Measurements from ENCODE around the gene FBXO42. TPM values are rescaled to one million over a fixed set of nuclear protein-coding genes. Genes with fewer than 3 reads are reported as not detected.
A peak's percentile ranks its signal among the peaks of the same experiment; 100 is the strongest.

The FBXO42 gene
- total and polyA plus RNA-seq, 9 of the 15 experiments (the other 6 are each of a cell fraction or from before 2014, with no cell fraction given): 7.2 to 24.8 (median 17.4) TPM

DNA sequence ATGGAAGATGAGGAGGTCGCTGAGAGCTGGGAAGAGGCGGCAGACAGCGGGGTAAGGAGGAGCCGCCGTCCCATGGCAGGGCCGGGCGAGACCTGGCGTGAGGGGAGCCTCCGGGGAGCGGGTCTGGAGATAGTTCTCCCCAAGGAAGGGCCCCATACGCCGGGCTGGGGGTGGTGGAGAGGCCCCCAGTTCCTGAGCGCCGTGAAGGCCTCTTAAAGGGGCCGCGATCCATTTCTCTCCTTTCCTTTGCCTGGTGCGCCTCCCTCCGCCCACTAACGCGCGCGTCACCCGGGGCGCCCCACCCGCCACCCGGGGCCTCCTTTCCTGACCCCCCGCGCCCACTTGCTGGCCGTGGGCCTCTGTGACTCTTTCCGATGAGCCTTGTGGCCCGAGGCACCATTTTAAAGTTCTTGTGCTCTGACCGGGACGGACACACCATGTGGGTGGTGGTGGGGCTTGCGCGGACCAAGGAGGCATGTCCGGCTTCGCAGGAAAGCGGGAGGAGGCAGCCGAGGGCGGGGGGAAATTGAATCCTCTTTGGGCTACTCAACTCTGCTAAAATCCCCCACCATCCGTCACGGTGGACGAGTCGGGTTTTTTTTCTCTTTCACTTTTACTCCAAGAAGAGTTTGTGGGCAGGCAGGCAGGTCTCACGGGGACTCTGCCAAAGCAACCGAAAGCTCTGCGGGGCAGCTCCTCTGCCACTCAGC is 15.1 kb upstream of the FBXO42 start (continued):
- TF ChIP-seq RHOXF2B (CRISPR knock-in tag; conservative IDR thresholded peaks at IDR 0.05): no peak; the same call in 1 of the 2 replicates
- TF ChIP-seq HDGF (IDR thresholded peaks at IDR 0.05): no peak
- no peak for TF ChIP-seq KLF10 (CRISPR knock-in tag; IDR thresholded peaks at IDR 0.05)
- TF ChIP-seq FUS (optimal IDR thresholded peaks at IDR 0.05; ENCODE audit: low read depth, low read length): no peak
- no peak for TF ChIP-seq RNF2 (IDR thresholded peaks at IDR 0.05)
- TF ChIP-seq ZNF644 (tag; IDR thresholded peaks at IDR 0.05; ENCODE audit: low read depth): no peak
- no peak for TF ChIP-seq THRAP3 (IDR thresholded peaks at IDR 0.05; ENCODE audit: borderline replicate concordance)
- TF ChIP-seq TGIF2 (CRISPR knock-in tag; IDR thresholded peaks at IDR 0.05): peak; percentile 84; the same call in 1 of the 2 replicates
- no peak for TF ChIP-seq HMBOX1 (IDR thresholded peaks at IDR 0.05)
- TF ChIP-seq, protein P1, sequence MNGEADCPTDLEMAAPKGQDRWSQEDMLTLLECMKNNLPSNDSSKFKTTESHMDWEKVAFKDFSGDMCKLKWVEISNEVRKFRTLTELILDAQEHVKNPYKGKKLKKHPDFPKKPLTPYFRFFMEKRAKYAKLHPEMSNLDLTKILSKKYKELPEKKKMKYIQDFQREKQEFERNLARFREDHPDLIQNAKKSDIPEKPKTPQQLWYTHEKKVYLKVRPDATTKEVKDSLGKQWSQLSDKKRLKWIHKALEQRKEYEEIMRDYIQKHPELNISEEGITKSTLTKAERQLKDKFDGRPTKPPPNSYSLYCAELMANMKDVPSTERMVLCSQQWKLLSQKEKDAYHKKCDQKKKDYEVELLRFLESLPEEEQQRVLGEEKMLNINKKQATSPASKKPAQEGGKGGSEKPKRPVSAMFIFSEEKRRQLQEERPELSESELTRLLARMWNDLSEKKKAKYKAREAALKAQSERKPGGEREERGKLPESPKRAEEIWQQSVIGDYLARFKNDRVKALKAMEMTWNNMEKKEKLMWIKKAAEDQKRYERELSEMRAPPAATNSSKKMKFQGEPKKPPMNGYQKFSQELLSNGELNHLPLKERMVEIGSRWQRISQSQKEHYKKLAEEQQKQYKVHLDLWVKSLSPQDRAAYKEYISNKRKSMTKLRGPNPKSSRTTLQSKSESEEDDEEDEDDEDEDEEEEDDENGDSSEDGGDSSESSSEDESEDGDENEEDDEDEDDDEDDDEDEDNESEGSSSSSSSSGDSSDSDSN (IDR thresholded peaks at IDR 0.05; ENCODE audit: borderline replicate concordance in 1 of 2, low read depth in 2 of 2, low read length in 2 of 2): 0 out of 4 replicates have a peak, but pooled peaks of 1 of the 2 experiments have one; percentile 59
- 0 out of 2 replicates have a peak, but pooled peaks have one; percentile 36 for TF ChIP-seq KLF13 (tag; IDR thresholded peaks at IDR 0.05; ENCODE audit: borderline replicate concordance, low read depth)
- no peak for TF ChIP-seq ZKSCAN3 (CRISPR knock-in tag; IDR thresholded peaks at IDR 0.05)
- TF ChIP-seq, protein P2, sequence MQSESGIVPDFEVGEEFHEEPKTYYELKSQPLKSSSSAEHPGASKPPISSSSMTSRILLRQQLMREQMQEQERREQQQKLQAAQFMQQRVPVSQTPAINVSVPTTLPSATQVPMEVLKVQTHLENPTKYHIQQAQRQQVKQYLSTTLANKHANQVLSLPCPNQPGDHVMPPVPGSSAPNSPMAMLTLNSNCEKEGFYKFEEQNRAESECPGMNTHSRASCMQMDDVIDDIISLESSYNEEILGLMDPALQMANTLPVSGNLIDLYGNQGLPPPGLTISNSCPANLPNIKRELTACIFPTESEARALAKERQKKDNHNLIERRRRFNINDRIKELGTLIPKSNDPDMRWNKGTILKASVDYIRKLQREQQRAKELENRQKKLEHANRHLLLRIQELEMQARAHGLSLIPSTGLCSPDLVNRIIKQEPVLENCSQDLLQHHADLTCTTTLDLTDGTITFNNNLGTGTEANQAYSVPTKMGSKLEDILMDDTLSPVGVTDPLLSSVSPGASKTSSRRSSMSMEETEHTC (IDR thresholded peaks at IDR 0.05): no peak
- peak; percentile 84 for TF ChIP-seq NKRF (IDR thresholded peaks at IDR 0.05; ENCODE audit: borderline replicate concordance)
- no peak for TF ChIP-seq ZNF174 (CRISPR knock-in tag; IDR thresholded peaks at IDR 0.05)
- TF ChIP-seq, protein P3, sequence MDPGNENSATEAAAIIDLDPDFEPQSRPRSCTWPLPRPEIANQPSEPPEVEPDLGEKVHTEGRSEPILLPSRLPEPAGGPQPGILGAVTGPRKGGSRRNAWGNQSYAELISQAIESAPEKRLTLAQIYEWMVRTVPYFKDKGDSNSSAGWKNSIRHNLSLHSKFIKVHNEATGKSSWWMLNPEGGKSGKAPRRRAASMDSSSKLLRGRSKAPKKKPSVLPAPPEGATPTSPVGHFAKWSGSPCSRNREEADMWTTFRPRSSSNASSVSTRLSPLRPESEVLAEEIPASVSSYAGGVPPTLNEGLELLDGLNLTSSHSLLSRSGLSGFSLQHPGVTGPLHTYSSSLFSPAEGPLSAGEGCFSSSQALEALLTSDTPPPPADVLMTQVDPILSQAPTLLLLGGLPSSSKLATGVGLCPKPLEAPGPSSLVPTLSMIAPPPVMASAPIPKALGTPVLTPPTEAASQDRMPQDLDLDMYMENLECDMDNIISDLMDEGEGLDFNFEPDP (CRISPR knock-in tag; IDR thresholded peaks at IDR 0.05): no peak
- no peak for TF ChIP-seq ZNF444 (CRISPR knock-in tag; IDR thresholded peaks at IDR 0.05)
- TF ChIP-seq ZBTB7A (IDR thresholded peaks at IDR 0.05; ENCODE audit: borderline replicate concordance, control insufficient read depth, low read depth, low read length): peak; percentile 85
- no peak for TF ChIP-seq KLF16 (IDR thresholded peaks at IDR 0.05)
- no peak for TF ChIP-seq TRIM28 (IDR thresholded peaks at IDR 0.05)
- TF ChIP-seq ZNF707 (CRISPR knock-in tag; conservative IDR thresholded peaks at IDR 0.05): no peak
- no peak for TF ChIP-seq SREBF1 (IDR thresholded peaks at IDR 0.05; ENCODE audit: borderline replicate concordance, low read depth, low read length)

Data from K562 (cell line).